ENCODE data around the gene ALX4. TPM values are rescaled to one million over a fixed set of nuclear protein-coding genes. Genes with fewer than 3 reads are reported as not detected.
A peak's percentile ranks its signal among the peaks of the same experiment; 100 is the strongest.

ALX4 gene
- total and polyA plus RNA-seq, 9 of the 15 experiments (the other 6 are each of a cell fraction or from before 2014, with no cell fraction given), result 0.07 to 1.2 (median 0.33) TPM

GRCh38 chr11:44269369-44270351 is 40.3 kb downstream of the ALX4 start (continued):
- TF ChIP-seq ZBTB9 (CRISPR knock-in tag; IDR thresholded peaks at IDR 0.05) (0 out of 2 replicates have a peak, but pooled peaks have one; percentile 21), ELK1 (CRISPR knock-in tag; IDR thresholded peaks at IDR 0.05) (no peak), POLR2G (IDR thresholded peaks at IDR 0.05; ENCODE audit: low read depth, low read length) (no peak), RBM15 (IDR thresholded peaks at IDR 0.05; ENCODE audit: insufficient read depth, low read length) (no peak), MBD1 (CRISPR knock-in tag; IDR thresholded peaks at IDR 0.05) (no peak), L3MBTL2 (IDR thresholded peaks at IDR 0.05) (peak; percentile 55; the same call in 1 of the 2 replicates), PTBP1 (IDR thresholded peaks at IDR 0.05; ENCODE audit: low read depth, low read length) (no peak), KDM1A (IDR thresholded peaks at IDR 0.05) (peak; percentile 97 to 98), ZFP1 (CRISPR knock-in tag; IDR thresholded peaks at IDR 0.05) (no peak), CCNT2 (IDR thresholded peaks at IDR 0.05; ENCODE audit: borderline replicate concordance, extremely low read depth, insufficient read length, low read depth, low read length) (peak; percentile 85)
- TF ChIP-seq, protein P1, sequence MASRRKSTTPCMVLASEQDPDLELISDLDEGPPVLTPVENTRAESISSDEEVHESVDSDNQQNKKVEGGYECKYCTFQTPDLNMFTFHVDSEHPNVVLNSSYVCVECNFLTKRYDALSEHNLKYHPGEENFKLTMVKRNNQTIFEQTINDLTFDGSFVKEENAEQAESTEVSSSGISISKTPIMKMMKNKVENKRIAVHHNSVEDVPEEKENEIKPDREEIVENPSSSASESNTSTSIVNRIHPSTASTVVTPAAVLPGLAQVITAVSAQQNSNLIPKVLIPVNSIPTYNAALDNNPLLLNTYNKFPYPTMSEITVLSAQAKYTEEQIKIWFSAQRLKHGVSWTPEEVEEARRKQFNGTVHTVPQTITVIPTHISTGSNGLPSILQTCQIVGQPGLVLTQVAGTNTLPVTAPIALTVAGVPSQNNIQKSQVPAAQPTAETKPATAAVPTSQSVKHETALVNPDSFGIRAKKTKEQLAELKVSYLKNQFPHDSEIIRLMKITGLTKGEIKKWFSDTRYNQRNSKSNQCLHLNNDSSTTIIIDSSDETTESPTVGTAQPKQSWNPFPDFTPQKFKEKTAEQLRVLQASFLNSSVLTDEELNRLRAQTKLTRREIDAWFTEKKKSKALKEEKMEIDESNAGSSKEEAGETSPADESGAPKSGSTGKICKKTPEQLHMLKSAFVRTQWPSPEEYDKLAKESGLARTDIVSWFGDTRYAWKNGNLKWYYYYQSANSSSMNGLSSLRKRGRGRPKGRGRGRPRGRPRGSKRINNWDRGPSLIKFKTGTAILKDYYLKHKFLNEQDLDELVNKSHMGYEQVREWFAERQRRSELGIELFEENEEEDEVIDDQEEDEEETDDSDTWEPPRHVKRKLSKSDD (conservative IDR thresholded peaks at IDR 0.05; ENCODE audit: low read length), result no peak
- TF ChIP-seq, protein P2, sequence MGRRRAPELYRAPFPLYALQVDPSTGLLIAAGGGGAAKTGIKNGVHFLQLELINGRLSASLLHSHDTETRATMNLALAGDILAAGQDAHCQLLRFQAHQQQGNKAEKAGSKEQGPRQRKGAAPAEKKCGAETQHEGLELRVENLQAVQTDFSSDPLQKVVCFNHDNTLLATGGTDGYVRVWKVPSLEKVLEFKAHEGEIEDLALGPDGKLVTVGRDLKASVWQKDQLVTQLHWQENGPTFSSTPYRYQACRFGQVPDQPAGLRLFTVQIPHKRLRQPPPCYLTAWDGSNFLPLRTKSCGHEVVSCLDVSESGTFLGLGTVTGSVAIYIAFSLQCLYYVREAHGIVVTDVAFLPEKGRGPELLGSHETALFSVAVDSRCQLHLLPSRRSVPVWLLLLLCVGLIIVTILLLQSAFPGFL (CRISPR knock-in tag; IDR thresholded peaks at IDR 0.05), result no peak
- TF ChIP-seq, protein P3, sequence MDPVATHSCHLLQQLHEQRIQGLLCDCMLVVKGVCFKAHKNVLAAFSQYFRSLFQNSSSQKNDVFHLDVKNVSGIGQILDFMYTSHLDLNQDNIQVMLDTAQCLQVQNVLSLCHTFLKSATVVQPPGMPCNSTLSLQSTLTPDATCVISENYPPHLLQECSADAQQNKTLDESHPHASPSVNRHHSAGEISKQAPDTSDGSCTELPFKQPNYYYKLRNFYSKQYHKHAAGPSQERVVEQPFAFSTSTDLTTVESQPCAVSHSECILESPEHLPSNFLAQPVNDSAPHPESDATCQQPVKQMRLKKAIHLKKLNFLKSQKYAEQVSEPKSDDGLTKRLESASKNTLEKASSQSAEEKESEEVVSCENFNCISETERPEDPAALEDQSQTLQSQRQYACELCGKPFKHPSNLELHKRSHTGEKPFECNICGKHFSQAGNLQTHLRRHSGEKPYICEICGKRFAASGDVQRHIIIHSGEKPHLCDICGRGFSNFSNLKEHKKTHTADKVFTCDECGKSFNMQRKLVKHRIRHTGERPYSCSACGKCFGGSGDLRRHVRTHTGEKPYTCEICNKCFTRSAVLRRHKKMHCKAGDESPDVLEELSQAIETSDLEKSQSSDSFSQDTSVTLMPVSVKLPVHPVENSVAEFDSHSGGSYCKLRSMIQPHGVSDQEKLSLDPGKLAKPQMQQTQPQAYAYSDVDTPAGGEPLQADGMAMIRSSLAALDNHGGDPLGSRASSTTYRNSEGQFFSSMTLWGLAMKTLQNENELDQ (CRISPR knock-in tag; IDR thresholded peaks at IDR 0.05; ENCODE audit: borderline replicate concordance), result no peak
